Measurements from ENCODE around the gene SEC61A1. TPM values are rescaled to one million over a fixed set of nuclear protein-coding genes. Genes with fewer than 3 reads are reported as not detected.

The SEC61A1 gene
- total RNA-seq = 100 to 1,000 TPM in 1 of 4 donors, 10 to 100 TPM in 3; 72.2 to 109 (median 91.6) TPM

- peak; percentile 99 for ATAC-seq
- Histone ChIP-seq H3K27me3 (no peaks in the 10 kb centered on the region), H3K4me1 (peaks cover 12 to 42% (median 26%) of the 10 kb centered on the region in 3 donors), H3K27ac (peak within 1 kb of the TSS; percentile 84 to 97 (median 89)), H3K36me3 (peaks cover 0 to 29% of the 10 kb centered on the region in 2 donors), H3K4me3 (peak within 1 kb of the TSS; percentile 75 to 84), H3K9me3 (no peaks in the 10 kb centered on the region)
- no CpG with 5 or more reads among the region's 90 CpGs for WGBS, 2 donors (ENCODE audit: low coverage in 1 of 2)
- TF ChIP-seq POLR2AphosphoS5 (IDR thresholded peaks at IDR 0.05) (peak; percentile 81), EP300 (IDR thresholded peaks at IDR 0.05) (no peak), POLR2A (IDR thresholded peaks at IDR 0.05) (peak; percentile 87 to 88)
- TF ChIP-seq, protein P1, sequence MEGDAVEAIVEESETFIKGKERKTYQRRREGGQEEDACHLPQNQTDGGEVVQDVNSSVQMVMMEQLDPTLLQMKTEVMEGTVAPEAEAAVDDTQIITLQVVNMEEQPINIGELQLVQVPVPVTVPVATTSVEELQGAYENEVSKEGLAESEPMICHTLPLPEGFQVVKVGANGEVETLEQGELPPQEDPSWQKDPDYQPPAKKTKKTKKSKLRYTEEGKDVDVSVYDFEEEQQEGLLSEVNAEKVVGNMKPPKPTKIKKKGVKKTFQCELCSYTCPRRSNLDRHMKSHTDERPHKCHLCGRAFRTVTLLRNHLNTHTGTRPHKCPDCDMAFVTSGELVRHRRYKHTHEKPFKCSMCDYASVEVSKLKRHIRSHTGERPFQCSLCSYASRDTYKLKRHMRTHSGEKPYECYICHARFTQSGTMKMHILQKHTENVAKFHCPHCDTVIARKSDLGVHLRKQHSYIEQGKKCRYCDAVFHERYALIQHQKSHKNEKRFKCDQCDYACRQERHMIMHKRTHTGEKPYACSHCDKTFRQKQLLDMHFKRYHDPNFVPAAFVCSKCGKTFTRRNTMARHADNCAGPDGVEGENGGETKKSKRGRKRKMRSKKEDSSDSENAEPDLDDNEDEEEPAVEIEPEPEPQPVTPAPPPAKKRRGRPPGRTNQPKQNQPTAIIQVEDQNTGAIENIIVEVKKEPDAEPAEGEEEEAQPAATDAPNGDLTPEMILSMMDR (IDR thresholded peaks at IDR 0.05) = no peak
Observed at GRCh38 chr3:128051837-128052594, at the start of gene SEC61A1. TSS of gene SEC61A1 (plus strand) at chr3:128052437. CDS start at chr3:128052553, 116 bp downstream.

DNA sequence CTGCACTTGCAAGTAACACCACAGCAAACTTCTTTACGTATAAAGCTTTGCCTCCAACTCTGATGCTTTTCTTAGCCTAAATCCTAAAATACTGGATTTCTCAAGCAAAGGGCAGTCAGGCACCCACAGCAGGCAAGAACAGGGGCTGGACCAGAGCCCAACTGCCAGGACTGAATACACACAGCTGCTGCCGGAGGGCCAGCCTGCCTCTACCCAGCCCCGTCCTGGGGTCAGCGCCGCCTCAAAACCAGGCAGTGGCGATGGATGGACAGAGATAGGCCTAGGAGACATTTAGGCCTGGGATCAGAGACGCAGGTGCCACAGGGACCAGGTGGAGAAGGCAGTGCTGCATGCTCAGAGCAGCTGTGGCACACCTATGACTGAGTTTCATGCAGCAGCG lies 47.6 kb upstream of the SEC61A1 start:
- H3K27me3 ChIP-seq = peaks cover 53% of the 10 kb centered on the region
- H3K27ac ChIP-seq = no peak overlapping the region
- H3K4me3 ChIP-seq = no peak overlapping the region
- H3K36me3 ChIP-seq = no peaks in the 10 kb centered on the region
- TF ChIP-seq POLR2A (IDR thresholded peaks at IDR 0.05) (no peak), POLR2AphosphoS5 (IDR thresholded peaks at IDR 0.05) (no peak), EP300 (IDR thresholded peaks at IDR 0.05) (no peak)
- TF ChIP-seq, protein P1 (IDR thresholded peaks at IDR 0.05) = no peak
- 25 to 80% methylated on average over 1 of the region's 8 CpGs for WGBS, 2 donors (ENCODE audit: low coverage in 1 of 2)
- H3K4me1 ChIP-seq = no peaks in the 10 kb centered on the region
- ATAC-seq = no peak
- H3K9me3 ChIP-seq = peaks cover 0 to 6% (median 0%) of the 10 kb centered on the region in 3 donors

DNA sequence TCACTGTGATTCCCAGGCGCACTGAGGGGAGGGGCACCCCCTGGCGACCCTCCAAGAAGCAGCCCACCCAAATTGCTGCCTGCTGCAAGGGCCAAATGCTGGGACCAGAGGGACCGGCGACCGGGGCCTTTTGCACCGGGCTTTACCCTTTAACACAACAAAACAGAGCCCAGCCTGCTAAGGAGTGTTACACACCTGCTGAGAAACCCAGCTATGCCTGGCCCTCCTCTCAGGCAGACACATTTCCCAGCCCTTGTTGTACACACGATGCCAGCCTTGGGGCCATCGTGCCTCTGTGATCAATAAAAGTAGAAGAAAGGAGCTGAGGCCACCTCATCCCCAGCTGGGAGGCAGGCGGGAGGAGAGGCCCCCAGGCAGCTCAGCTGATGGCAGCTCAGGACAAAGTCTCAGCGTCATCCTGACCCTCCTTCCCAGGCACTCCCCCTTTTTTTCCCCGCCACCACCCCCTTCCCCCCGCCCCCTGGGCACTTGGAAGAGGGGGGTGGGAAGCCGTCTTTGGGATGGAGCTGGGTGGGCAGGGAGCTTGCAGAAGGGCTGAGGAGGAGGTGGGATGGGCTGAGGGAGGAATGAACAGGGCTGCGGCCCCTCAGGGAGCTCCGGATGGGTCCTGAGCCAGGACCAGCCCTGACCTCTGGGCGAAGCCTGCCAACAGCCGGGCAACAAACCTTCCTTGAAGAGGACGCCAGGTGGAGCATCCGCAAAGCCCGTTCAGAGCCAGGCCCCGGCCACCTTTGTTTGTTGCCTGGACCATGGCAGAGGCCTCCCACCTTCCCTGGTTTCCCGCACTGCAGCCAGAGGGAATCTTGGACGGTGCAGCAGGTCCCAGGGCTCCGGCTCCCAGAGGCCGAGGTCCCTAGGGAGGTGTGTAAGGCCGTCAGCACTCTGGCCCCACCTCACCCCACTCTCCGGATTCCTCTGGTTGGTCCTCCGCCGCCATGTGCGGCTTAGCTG lies 45.9 kb upstream of the SEC61A1 start:
- Histone ChIP-seq H3K27ac (no peak overlapping the region), H3K27me3 (peaks cover 59% of the 10 kb centered on the region), H3K4me3 (no peak overlapping the region), H3K36me3 (no peaks in the 10 kb centered on the region), H3K9me3 (no peaks in the 10 kb centered on the region), H3K4me1 (no peaks in the 10 kb centered on the region)
- TF ChIP-seq, protein P1 (IDR thresholded peaks at IDR 0.05) = no peak
- ATAC-seq = no peak
- 35 to 71% methylated on average over 8 of the region's 30 CpGs for WGBS, 2 donors (ENCODE audit: low coverage in 1 of 2)

DNA sequence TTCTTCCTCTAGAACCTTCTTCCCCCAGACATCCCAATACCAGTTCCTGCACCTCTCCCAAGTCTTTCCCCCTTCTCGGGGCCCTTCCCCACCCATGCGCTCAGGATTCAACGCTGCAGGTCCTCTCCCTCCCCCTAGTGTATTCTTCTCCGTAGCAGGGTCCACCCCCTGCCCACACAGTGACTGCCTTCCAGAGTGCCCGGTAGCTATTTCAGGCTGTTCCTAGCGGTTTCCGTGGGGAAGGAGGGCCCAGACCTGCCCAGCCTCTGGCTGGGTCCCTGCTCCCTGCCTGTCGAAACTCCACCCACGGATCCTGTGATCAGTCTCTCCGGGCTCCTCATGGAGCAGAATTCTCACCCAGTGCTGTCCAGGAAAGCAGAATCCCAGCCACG lies 45.2 kb upstream of the SEC61A1 start:
- 36 to 43% methylated on average over 6 to 9 of the region's 11 CpGs for WGBS, 2 donors (ENCODE audit: low coverage in 1 of 2)
- no peaks in the 10 kb centered on the region for H3K4me1 ChIP-seq
- peak; percentile 7 for ATAC-seq
- no peaks in the 10 kb centered on the region for H3K9me3 ChIP-seq
- no peak overlapping the region for H3K4me3 ChIP-seq
- H3K27me3 ChIP-seq = peaks cover 66% of the 10 kb centered on the region
- H3K36me3 ChIP-seq = no peaks in the 10 kb centered on the region
- TF ChIP-seq EP300 (IDR thresholded peaks at IDR 0.05) (no peak), POLR2AphosphoS5 (IDR thresholded peaks at IDR 0.05) (no peak), POLR2A (IDR thresholded peaks at IDR 0.05) (no peak)
- TF ChIP-seq, protein P1 (IDR thresholded peaks at IDR 0.05) = no peak
- no peak overlapping the region for H3K27ac ChIP-seq

Data from gastroesophageal sphincter (tissue), 4 donors.